ENCODE results near the gene TRIP4. TPM values are rescaled to one million over a fixed set of nuclear protein-coding genes. Genes with fewer than 3 reads are reported as not detected.

Gene TRIP4
- total and polyA plus RNA-seq, 2 donors (not counting 3 experiments of a cell fraction or from before 2014, with no cell fraction given) = 10.9 to 31.1 TPM

DNA sequence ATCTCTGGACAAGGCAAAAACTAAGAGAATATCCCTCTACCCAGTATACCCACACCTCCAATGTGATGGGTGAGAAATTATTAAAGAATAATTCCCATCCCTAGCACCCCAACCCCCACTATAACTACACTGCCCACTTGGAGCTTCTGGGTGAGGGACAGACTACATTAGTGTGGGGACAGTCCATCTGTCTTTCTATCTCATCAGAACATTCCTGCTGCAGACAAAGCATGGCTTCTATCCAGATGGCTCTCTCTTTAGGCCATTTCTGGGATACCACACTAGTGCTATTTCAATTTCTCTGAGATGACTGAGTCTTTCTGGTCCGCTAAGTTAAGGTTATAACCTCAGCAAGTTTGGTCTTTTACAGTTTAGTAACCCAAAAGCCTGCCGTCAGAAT, 38.3 kb upstream of the TRIP4 start:
- H3K27ac ChIP-seq (ENCODE audit: insufficient read depth, low read depth, low read length) = no peak overlapping the region
- TF ChIP-seq POLR2AphosphoS5 (IDR thresholded peaks at IDR 0.05; ENCODE audit: insufficient read depth, low read depth, low read length) (no peak), POLR2A (IDR thresholded peaks at IDR 0.05; ENCODE audit: low read depth, low read length) (no peak), FOS (IDR thresholded peaks at IDR 0.05; ENCODE audit: borderline replicate concordance, insufficient read depth, low read length) (no peak), EZH2 (IDR thresholded peaks at IDR 0.05; ENCODE audit: borderline replicate concordance, low read depth, low read length, severe bottlenecking) (no peak), JUN (IDR thresholded peaks at IDR 0.05; ENCODE audit: borderline replicate concordance, insufficient read depth, insufficient read length, low read depth) (no peak), MYC (IDR thresholded peaks at IDR 0.05; ENCODE audit: low read depth, low read length) (no peak), GATA2 (IDR thresholded peaks at IDR 0.05; ENCODE audit: insufficient read depth, insufficient read length, low read depth, low read length) (no peak)
- TF ChIP-seq, protein P1, sequence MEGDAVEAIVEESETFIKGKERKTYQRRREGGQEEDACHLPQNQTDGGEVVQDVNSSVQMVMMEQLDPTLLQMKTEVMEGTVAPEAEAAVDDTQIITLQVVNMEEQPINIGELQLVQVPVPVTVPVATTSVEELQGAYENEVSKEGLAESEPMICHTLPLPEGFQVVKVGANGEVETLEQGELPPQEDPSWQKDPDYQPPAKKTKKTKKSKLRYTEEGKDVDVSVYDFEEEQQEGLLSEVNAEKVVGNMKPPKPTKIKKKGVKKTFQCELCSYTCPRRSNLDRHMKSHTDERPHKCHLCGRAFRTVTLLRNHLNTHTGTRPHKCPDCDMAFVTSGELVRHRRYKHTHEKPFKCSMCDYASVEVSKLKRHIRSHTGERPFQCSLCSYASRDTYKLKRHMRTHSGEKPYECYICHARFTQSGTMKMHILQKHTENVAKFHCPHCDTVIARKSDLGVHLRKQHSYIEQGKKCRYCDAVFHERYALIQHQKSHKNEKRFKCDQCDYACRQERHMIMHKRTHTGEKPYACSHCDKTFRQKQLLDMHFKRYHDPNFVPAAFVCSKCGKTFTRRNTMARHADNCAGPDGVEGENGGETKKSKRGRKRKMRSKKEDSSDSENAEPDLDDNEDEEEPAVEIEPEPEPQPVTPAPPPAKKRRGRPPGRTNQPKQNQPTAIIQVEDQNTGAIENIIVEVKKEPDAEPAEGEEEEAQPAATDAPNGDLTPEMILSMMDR (IDR thresholded peaks at IDR 0.05; ENCODE audit: extremely low read depth in 1 of 2, insufficient read depth in 1 of 2, low read depth in 1 of 2, low read length in 2 of 2) = no peak
- TF ChIP-seq, protein P2, sequence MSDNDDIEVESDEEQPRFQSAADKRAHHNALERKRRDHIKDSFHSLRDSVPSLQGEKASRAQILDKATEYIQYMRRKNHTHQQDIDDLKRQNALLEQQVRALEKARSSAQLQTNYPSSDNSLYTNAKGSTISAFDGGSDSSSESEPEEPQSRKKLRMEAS (IDR thresholded peaks at IDR 0.05; ENCODE audit: insufficient read depth, insufficient read length) = no peak
- no peaks in the 10 kb centered on the region for H3K36me3 ChIP-seq (ENCODE audit: control insufficient read depth in 2 of 2, extremely low read depth in 1 of 2, insufficient read depth in 2 of 2, low read length in 2 of 2)
- no peak overlapping the region for H3K9ac ChIP-seq (replicated peaks; ENCODE audit: extremely low read depth, insufficient read depth, low read length)
- no peak overlapping the region for H2AFZ ChIP-seq (ENCODE audit: low read depth, low read length)
- H3K4me1 ChIP-seq (ENCODE audit: control insufficient read depth, extremely low read depth, insufficient read depth, low read length) = peaks cover 37% of the 10 kb centered on the region
- H3K4me2 ChIP-seq (ENCODE audit: insufficient read depth, low read length) = no peak overlapping the region
- peaks cover 2% of the 10 kb centered on the region for H3K9me1 ChIP-seq (replicated peaks; ENCODE audit: control insufficient read depth, extremely low read depth, insufficient read depth, low read length)
- CTCF ChIA-PET = no interaction called here
- DNase-seq (ENCODE audit: low read depth, low spot score) (no peak), FAIRE-seq (no peak)
- no peaks in the 10 kb centered on the region for H3K27me3 ChIP-seq (ENCODE audit: control insufficient read depth in 2 of 2, insufficient read depth in 2 of 2, low read length in 2 of 2)
- POLR2A ChIA-PET = no interaction called here
- H4K20me1 ChIP-seq (replicated peaks; ENCODE audit: control insufficient read depth, extremely low read depth, insufficient read depth, low read length) = peaks cover 3% of the 10 kb centered on the region
- intact Hi-C loops (cut with micrococcal nuclease) = no loop called here
- H3K79me2 ChIP-seq (ENCODE audit: control insufficient read depth, insufficient read depth, low read length) = peaks cover 67% of the 10 kb centered on the region
- dilution Hi-C loops (cut with MboI; ENCODE audit: extremely low pct_ligation_motif_present, low sequenced_read_pairs) = no loop called here
- no peak overlapping the region for H3K4me3 ChIP-seq (replicated peaks in 1 of 3; ENCODE audit: insufficient read depth in 1 of 3, low read depth in 1 of 3, low read length in 3 of 3)
- no TSS peak for BruUV-seq (replicated peaks)
- no peaks in the 10 kb centered on the region for H3K9me3 ChIP-seq (replicated peaks; ENCODE audit: control insufficient read depth, insufficient read depth, low read length)

Data from endothelial cell of umbilical vein (primary cell).